Nephron (organoid): Measurements from ENCODE around the gene KIDINS220.
"Not testable (repeated sequence)": the region's sequence is repeated elsewhere in the genome, so short reads cannot be mapped to it uniquely, and the experiment has no call there.

Experiments used
- H3K27ac Mint-ChIP-seq, 3 experiments: 2 replicates each; pipeline ENCODE4 v1.8.0; 2020; ENCODE audit warnings: mixed read lengths in 3 of 3, mild to moderate bottlenecking in 2 of 3, moderate library complexity in 1 of 3
- H3K27me3 Mint-ChIP-seq: 2 replicates; pipeline ENCODE4 v1.8.0; 2021; ENCODE audit warnings: low read depth, mild to moderate bottlenecking, moderate library complexity, mixed read lengths
- H3K36me3 Mint-ChIP-seq: 2 replicates; pipeline ENCODE4 v1.8.0; 2020; ENCODE audit warnings: low read depth, mixed read lengths
- H3K4me1 Mint-ChIP-seq: 2 replicates; pipeline ENCODE4 v1.8.0; 2020; ENCODE audit warnings: mixed read lengths
- H3K4me3 Mint-ChIP-seq, 3 experiments: 2 replicates each; pipeline ENCODE4 v1.8.0; 2020; ENCODE audit warnings: mild to moderate bottlenecking in 3 of 3, mixed read lengths in 3 of 3, moderate library complexity in 2 of 3
- H3K9me3 Mint-ChIP-seq: 2 replicates; pipeline ENCODE4 v1.8.0; 2020; ENCODE audit warnings: mixed read lengths
- CTCF ChIP-seq, 3 experiments: fragments of 200-600 bp; sonication (generic); IDR thresholded peaks; one replicate each; pipeline ENCODE4 v1.5.0; 2021; ENCODE audit warnings: antibody characterized with exemption in 3 of 3; ENCODE audit not compliant: unreplicated experiment in 3 of 3

KIDINS220 gene

GRCh38 chr2:8732601-8733000 is 104.8 kb downstream of the KIDINS220 start:
- Mint-ChIP-seq H3K4me1 (no peaks in the 10 kb centered on the region), H3K27ac (no peak overlapping the region), H3K4me3 (no peak overlapping the region), H3K27me3 (no peaks in the 10 kb centered on the region), H3K9me3 (no peaks in the 10 kb centered on the region), H3K36me3 (peaks cover 66% of the 10 kb centered on the region)
- no peak for TF ChIP-seq CTCF (IDR thresholded peaks at IDR 0.05; ENCODE audit: unreplicated experiment in 3 of 3)

- Mint-ChIP-seq H3K27ac (no peak overlapping the region), H3K9me3 (no peaks in the 10 kb centered on the region), H3K27me3 (no peaks in the 10 kb centered on the region), H3K4me3 (no peak overlapping the region), H3K4me1 (no peaks in the 10 kb centered on the region), H3K36me3 (peaks cover 70% of the 10 kb centered on the region)
- TF ChIP-seq CTCF (IDR thresholded peaks at IDR 0.05; ENCODE audit: unreplicated experiment in 3 of 3), result no peak
Measured at GRCh38 chr2:8729939-8730338, 107.5 kb downstream of the KIDINS220 start.

- H3K27me3 Mint-ChIP-seq, H3K9me3 Mint-ChIP-seq, H3K4me3 Mint-ChIP-seq, H3K4me1 Mint-ChIP-seq, H3K27ac Mint-ChIP-seq: not testable (repeated sequence)
- peaks cover 69% of the 10 kb centered on the region for H3K36me3 Mint-ChIP-seq
Measured at GRCh38 chr2:8729101-8729500, 108.3 kb downstream of the KIDINS220 start.

- Mint-ChIP-seq H3K36me3 (peaks cover 63% of the 10 kb centered on the region), H3K27me3 (no peaks in the 10 kb centered on the region), H3K27ac (no peak overlapping the region), H3K9me3 (no peaks in the 10 kb centered on the region), H3K4me1 (no peaks in the 10 kb centered on the region), H3K4me3 (no peak overlapping the region)
- TF ChIP-seq CTCF (IDR thresholded peaks at IDR 0.05; ENCODE audit: unreplicated experiment in 3 of 3), result no peak
Measured at GRCh38 chr2:8728305-8729015, 109.0 kb downstream of the KIDINS220 start.

- no peak overlapping the region for H3K4me3 Mint-ChIP-seq
- H3K4me1 Mint-ChIP-seq, result no peaks in the 10 kb centered on the region
- no peaks in the 10 kb centered on the region for H3K9me3 Mint-ChIP-seq
- H3K27ac Mint-ChIP-seq, result no peak overlapping the region
- no peak for TF ChIP-seq CTCF (IDR thresholded peaks at IDR 0.05; ENCODE audit: unreplicated experiment in 3 of 3)
- H3K27me3 Mint-ChIP-seq, result no peaks in the 10 kb centered on the region
- peaks cover 43% of the 10 kb centered on the region for H3K36me3 Mint-ChIP-seq
Measured at GRCh38 chr2:8725838-8726237, 111.6 kb downstream of the KIDINS220 start.

- H3K4me3 Mint-ChIP-seq, result no peak overlapping the region
- H3K27me3 Mint-ChIP-seq, result peaks cover 4% of the 10 kb centered on the region
- H3K27ac Mint-ChIP-seq, result no peak overlapping the region
- H3K9me3 Mint-ChIP-seq, result no peaks in the 10 kb centered on the region
- TF ChIP-seq CTCF (IDR thresholded peaks at IDR 0.05; ENCODE audit: unreplicated experiment in 3 of 3), result no peak
- H3K36me3 Mint-ChIP-seq, result peaks cover 16% of the 10 kb centered on the region
- no peaks in the 10 kb centered on the region for H3K4me1 Mint-ChIP-seq
Measured at GRCh38 chr2:8722986-8723385, 114.4 kb downstream of the KIDINS220 start.
